ENCODE measurements around the gene EMD.

DNA sequence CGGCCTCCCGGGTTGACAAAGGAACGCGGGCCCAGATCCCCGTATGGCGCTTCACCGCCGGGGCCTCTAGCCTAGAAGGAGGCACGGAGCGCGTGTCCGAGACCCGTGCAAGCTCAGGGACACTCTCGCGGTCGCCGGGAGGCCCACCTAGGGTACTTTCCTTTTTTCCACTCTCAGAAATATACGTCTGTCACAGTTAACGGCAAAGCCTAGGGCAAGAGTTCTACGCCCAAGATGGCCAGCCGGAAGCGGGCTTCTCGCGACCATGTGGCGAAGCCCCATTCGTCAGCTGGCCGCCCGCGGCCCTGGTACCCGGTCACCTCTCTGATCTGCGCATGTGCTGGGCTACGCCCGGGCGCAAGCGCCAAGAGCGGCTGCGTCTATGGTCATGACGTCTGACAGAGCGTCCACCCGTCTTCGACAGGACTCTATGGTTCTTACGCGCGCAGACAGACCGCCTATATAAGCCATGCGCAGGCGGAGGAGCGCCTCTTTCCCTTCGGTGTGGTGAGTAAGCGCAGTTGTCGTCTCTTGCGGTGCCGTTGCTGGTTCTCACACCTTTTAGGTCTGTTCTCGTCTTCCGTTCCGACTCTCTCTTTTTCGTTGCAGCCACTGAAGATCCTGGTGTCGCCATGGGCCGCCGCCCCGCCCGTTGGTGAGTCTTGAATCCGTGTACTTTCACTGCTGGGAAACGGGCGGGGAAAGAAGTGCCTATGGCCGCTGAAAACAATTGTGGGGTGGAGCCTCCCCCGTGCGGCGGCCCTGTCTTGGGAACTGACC, 19.0 kb downstream of the EMD start, which contains the start of gene RPL10:
- TF ChIP-seq, protein P1, sequence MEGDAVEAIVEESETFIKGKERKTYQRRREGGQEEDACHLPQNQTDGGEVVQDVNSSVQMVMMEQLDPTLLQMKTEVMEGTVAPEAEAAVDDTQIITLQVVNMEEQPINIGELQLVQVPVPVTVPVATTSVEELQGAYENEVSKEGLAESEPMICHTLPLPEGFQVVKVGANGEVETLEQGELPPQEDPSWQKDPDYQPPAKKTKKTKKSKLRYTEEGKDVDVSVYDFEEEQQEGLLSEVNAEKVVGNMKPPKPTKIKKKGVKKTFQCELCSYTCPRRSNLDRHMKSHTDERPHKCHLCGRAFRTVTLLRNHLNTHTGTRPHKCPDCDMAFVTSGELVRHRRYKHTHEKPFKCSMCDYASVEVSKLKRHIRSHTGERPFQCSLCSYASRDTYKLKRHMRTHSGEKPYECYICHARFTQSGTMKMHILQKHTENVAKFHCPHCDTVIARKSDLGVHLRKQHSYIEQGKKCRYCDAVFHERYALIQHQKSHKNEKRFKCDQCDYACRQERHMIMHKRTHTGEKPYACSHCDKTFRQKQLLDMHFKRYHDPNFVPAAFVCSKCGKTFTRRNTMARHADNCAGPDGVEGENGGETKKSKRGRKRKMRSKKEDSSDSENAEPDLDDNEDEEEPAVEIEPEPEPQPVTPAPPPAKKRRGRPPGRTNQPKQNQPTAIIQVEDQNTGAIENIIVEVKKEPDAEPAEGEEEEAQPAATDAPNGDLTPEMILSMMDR (IDR thresholded peaks at IDR 0.05) = no peak
- TF ChIP-seq EZH2phosphoT487 (IDR thresholded peaks at IDR 0.05) (no peak), EZH2 (IDR thresholded peaks at IDR 0.05) (no peak)

Measured in neural progenitor cell (in vitro differentiated cells).